Astrocyte (in vitro differentiated cells and primary cell): Measurements from ENCODE around the gene GALNT17. TPM values are rescaled to one million over a fixed set of nuclear protein-coding genes. Genes with fewer than 3 reads are reported as not detected.
A peak's percentile ranks its signal among the peaks of the same experiment; 100 is the strongest.

ENCODE experiments used
- DNase-seq: peaks from one replicate; pipeline ENCODE4 v3.0.0-alpha.2; 2010; ENCODE audit warnings: low read depth
- FAIRE-seq: peaks from 2 replicates; lab custom pipeline; 2011; peaks lifted over from hg19 to GRCh38; lab: Jason Lieb, UNC
- H2AFZ ChIP-seq: 2 replicates; pipeline ENCODE4 v1.6.0; 2012; ENCODE audit warnings: low read depth, low read length, inconsistent platforms
- H3K27ac ChIP-seq: 2 replicates; pipeline ENCODE4 v1.5.1; 2011; ENCODE audit warnings: low read depth, low read length, inconsistent platforms
- H3K27me3 ChIP-seq: 2 replicates; pipeline ENCODE4 v1.6.0; 2011; ENCODE audit warnings: low read length, inconsistent platforms; ENCODE audit not compliant: insufficient read depth
- H3K36me3 ChIP-seq: 2 replicates; pipeline ENCODE4 v1.5.1; 2011; ENCODE audit warnings: low read length, inconsistent platforms; ENCODE audit not compliant: insufficient read depth
- H3K4me1 ChIP-seq: 2 replicates; pipeline ENCODE4 v1.5.1; 2011; ENCODE audit warnings: low read length, inconsistent platforms; ENCODE audit not compliant: insufficient read depth
- H3K4me2 ChIP-seq: 2 replicates; pipeline ENCODE4 v1.6.0; 2012; ENCODE audit warnings: low read length, inconsistent platforms
- H3K4me3 ChIP-seq: 2 replicates; pipeline ENCODE4 v1.5.1; 2011; ENCODE audit warnings: low read depth, mild to moderate bottlenecking, low read length, inconsistent platforms; ENCODE audit not compliant: insufficient read depth
- H3K79me2 ChIP-seq: 2 replicates; pipeline ENCODE4 v1.6.0; 2012; ENCODE audit warnings: mild to moderate bottlenecking, low read length, inconsistent platforms; ENCODE audit not compliant: insufficient read depth
- H3K9ac ChIP-seq: 2 replicates; pipeline ENCODE4 v1.6.0; 2012; ENCODE audit warnings: mild to moderate bottlenecking, low read length, inconsistent platforms
- H3K9me3 ChIP-seq: 2 replicates; pipeline ENCODE4 v1.5.1; 2012; ENCODE audit warnings: low read depth, mild to moderate bottlenecking, low read length, inconsistent platforms; ENCODE audit not compliant: insufficient read depth
- H4K20me1 ChIP-seq: 2 replicates; pipeline ENCODE4 v1.6.0; 2012; ENCODE audit warnings: low read length, inconsistent platforms; ENCODE audit not compliant: insufficient read depth
- H3K27ac Mint-ChIP-seq: one replicate; pipeline ENCODE4 v1.8.0; 2021; ENCODE audit warnings: mild to moderate bottlenecking, mixed read lengths; ENCODE audit not compliant: unreplicated experiment
- H3K27me3 Mint-ChIP-seq: one replicate; pipeline ENCODE4 v1.8.0; 2021; ENCODE audit warnings: low read depth, mixed read lengths; ENCODE audit not compliant: unreplicated experiment
- H3K36me3 Mint-ChIP-seq: one replicate; pipeline ENCODE4 v1.8.0; 2021; ENCODE audit warnings: low read depth, mixed read lengths; ENCODE audit not compliant: unreplicated experiment
- H3K4me1 Mint-ChIP-seq: one replicate; pipeline ENCODE4 v1.8.0; 2021; ENCODE audit warnings: low read depth, mixed read lengths; ENCODE audit not compliant: unreplicated experiment
- H3K4me3 Mint-ChIP-seq: one replicate; pipeline ENCODE4 v1.8.0; 2021; ENCODE audit warnings: mild to moderate bottlenecking, moderate library complexity, mixed read lengths; ENCODE audit not compliant: unreplicated experiment
- H3K9me3 Mint-ChIP-seq: one replicate; pipeline ENCODE4 v1.8.0; 2021; ENCODE audit warnings: mild to moderate bottlenecking, mixed read lengths; ENCODE audit not compliant: unreplicated experiment
- EZH2 ChIP-seq: IDR thresholded peaks from 2 replicates; pipeline ENCODE4 v1.6.1; 2012; ENCODE audit warnings: mild to moderate bottlenecking, low read length, inconsistent platforms; ENCODE audit not compliant: insufficient read depth
- total RNA-seq: library from RNA; stranded (reverse); gene quantifications from 2 replicates; pipeline ENCODE4 v1.2.1, GENCODE V29; 2021
- TF ChIP-seq, protein P1 (sequence below): IDR thresholded peaks from 2 replicates; pipeline ENCODE4 v1.5.1; 2011; ENCODE audit warnings: low read depth, mild to moderate bottlenecking, inconsistent platforms, low read length, moderate library complexity; ENCODE audit not compliant: insufficient read depth

The GALNT17 gene
- total RNA-seq, 1 donor from 2014 or later, result 7.8 TPM

DNA sequence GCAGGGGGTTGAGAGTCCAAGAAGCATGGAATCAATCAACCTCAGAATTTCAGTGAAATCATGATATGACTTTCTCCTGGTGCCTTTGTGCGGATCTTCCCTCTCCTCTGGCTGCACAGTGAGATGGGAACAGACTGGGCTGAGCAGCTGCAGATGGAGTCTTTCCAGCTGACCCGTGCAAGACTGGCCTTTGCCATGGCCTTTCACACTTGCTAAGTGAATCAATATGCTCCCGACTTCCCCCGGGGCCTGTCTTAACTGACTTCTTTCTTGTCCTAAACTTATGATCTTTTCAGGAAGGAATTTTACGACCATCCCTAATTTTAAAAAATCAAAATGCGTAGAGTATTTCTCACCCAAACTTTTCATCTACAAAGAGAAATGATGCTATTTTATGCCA is 469.9 kb downstream of the GALNT17 start:
- Mint-ChIP-seq H3K27ac (no peak overlapping the region), H3K36me3 (no peaks in the 10 kb centered on the region), H3K4me3 (no peak overlapping the region), H3K4me1 (peaks cover 9% of the 10 kb centered on the region), H3K27me3 (no peaks in the 10 kb centered on the region), H3K9me3 (peaks cover 2% of the 10 kb centered on the region)
- TF ChIP-seq, protein P1, sequence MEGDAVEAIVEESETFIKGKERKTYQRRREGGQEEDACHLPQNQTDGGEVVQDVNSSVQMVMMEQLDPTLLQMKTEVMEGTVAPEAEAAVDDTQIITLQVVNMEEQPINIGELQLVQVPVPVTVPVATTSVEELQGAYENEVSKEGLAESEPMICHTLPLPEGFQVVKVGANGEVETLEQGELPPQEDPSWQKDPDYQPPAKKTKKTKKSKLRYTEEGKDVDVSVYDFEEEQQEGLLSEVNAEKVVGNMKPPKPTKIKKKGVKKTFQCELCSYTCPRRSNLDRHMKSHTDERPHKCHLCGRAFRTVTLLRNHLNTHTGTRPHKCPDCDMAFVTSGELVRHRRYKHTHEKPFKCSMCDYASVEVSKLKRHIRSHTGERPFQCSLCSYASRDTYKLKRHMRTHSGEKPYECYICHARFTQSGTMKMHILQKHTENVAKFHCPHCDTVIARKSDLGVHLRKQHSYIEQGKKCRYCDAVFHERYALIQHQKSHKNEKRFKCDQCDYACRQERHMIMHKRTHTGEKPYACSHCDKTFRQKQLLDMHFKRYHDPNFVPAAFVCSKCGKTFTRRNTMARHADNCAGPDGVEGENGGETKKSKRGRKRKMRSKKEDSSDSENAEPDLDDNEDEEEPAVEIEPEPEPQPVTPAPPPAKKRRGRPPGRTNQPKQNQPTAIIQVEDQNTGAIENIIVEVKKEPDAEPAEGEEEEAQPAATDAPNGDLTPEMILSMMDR, result no peak
- no peak for TF ChIP-seq EZH2
- Histone ChIP-seq H3K4me3 (no peak overlapping the region), H3K9ac (no peak overlapping the region), H3K27me3 (no peaks in the 10 kb centered on the region), H3K9me3 (no peaks in the 10 kb centered on the region), H3K27ac (no peak overlapping the region), H3K36me3 (no peaks in the 10 kb centered on the region), H2AFZ (no peak overlapping the region), H3K4me2 (no peak overlapping the region), H3K4me1 (no peaks in the 10 kb centered on the region), H4K20me1 (no peaks in the 10 kb centered on the region), H3K79me2 (no peaks in the 10 kb centered on the region)
- FAIRE-seq, result no peak
- DNase-seq, result no peak

DNA sequence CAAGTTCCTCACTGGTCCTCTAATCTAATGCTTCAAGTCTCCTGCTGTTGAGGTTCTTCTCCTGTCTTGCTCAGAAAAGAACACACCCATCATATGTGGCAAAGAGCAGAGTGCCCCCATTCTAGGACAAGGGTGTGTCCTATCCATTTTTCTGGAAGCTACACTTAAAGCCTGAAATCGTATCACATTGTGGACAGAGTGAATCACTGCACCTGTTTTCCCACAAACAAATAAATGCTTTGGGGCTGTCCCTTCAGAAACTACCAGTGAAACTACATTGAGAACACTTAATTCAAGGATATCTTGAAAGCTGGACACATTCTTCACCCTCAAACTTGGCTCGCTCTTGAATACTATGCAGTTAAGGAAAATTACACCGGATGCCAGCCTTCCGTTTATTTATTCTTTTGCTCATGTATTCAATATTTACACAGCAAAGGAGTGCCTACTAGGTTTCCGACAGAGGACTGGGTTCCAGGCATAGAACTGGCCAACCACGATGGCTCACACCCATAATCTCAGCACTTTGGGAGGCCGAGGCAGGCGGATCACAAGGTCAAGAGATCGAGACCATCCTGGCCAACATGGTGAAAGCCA is 473.0 kb downstream of the GALNT17 start:
- DNase-seq (no peak), FAIRE-seq (no peak)
- Mint-ChIP-seq H3K4me3 (no peak overlapping the region), H3K4me1 (peaks cover 5% of the 10 kb centered on the region), H3K27me3 (no peaks in the 10 kb centered on the region), H3K36me3 (no peaks in the 10 kb centered on the region), H3K9me3 (peaks cover 5% of the 10 kb centered on the region), H3K27ac (no peak overlapping the region)
- Histone ChIP-seq H3K36me3 (no peaks in the 10 kb centered on the region), H3K9ac (no peak overlapping the region), H3K79me2 (no peaks in the 10 kb centered on the region), H4K20me1 (no peaks in the 10 kb centered on the region), H2AFZ (no peak overlapping the region), H3K9me3 (peaks cover 2% of the 10 kb centered on the region), H3K27ac (no peak overlapping the region), H3K4me2 (no peak overlapping the region), H3K4me3 (no peak overlapping the region), H3K4me1 (no peaks in the 10 kb centered on the region), H3K27me3 (no peaks in the 10 kb centered on the region)
- no peak for TF ChIP-seq EZH2
- TF ChIP-seq, protein P1, result no peak

DNA sequence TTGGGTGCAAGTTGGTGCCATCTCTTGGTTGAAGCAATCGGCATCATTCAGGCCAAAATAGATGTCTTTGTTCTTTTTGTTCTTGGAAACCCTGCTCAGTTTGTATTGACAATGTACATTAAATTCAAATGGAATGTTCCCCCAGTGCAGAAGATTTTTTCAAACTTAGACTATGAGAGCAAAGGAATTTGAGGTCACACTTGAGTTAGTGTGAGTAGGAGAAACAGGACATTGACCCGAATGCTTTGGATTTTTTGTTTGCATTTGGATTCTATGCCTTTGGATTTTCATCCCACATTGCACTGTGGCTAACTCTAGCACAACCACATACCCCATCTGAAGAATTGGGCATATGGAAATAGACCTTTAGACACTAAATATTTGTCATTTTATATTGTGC is 480.0 kb downstream of the GALNT17 start:
- Histone ChIP-seq H3K9ac (no peak overlapping the region), H3K79me2 (no peaks in the 10 kb centered on the region), H3K27me3 (no peaks in the 10 kb centered on the region), H3K27ac (no peak overlapping the region), H3K4me3 (no peak overlapping the region), H3K9me3 (peaks cover 2% of the 10 kb centered on the region), H3K4me2 (peak overlapping the region; percentile 26), H3K36me3 (no peaks in the 10 kb centered on the region), H3K4me1 (peaks cover 26% of the 10 kb centered on the region), H2AFZ (no peak overlapping the region), H4K20me1 (no peaks in the 10 kb centered on the region)
- Mint-ChIP-seq H3K4me1 (peaks cover 46% of the 10 kb centered on the region), H3K36me3 (no peaks in the 10 kb centered on the region), H3K27me3 (no peaks in the 10 kb centered on the region), H3K4me3 (no peak overlapping the region), H3K27ac (peak overlapping the region; percentile 8), H3K9me3 (peaks cover 2% of the 10 kb centered on the region)
- no peak for TF ChIP-seq EZH2
- TF ChIP-seq, protein P1, result no peak
- FAIRE-seq (no peak), DNase-seq (no peak)
